Keratinocyte (primary cell): ENCODE results near the gene MAP6D1. TPM values are rescaled to one million over a fixed set of nuclear protein-coding genes. Genes with fewer than 3 reads are reported as not detected.

Experiments
- DNase-seq: peaks from one replicate; pipeline ENCODE4 v3.0.0-alpha.2; 2011; ENCODE audit warnings: low read depth, missing footprints, low spot score
- FAIRE-seq: peaks from 2 replicates; lab custom pipeline; 2011; peaks lifted over from hg19 to GRCh38; lab: Jason Lieb, UNC
- H2AFZ ChIP-seq: 2 replicates; pipeline ENCODE4 v1.6.0; 2012; ENCODE audit warnings: low read length, control low read depth, inconsistent platforms; ENCODE audit not compliant: control insufficient read depth
- H3K27ac ChIP-seq: 2 replicates; pipeline ENCODE4 v1.5.1; 2011; ENCODE audit warnings: low read length; ENCODE audit not compliant: control insufficient read depth, insufficient read depth
- H3K27me3 ChIP-seq: 3 replicates; pipeline ENCODE4 v1.6.0; 2011; ENCODE audit warnings: low read length; ENCODE audit not compliant: control insufficient read depth, insufficient read depth; ENCODE audit errors: extremely low read depth
- H3K36me3 ChIP-seq, 2 experiments: 2 replicates in 1 of 2; 3 replicates in 1 of 2; pipeline ENCODE4 v1.5.1; 2011; ENCODE audit warnings: low read length in 2 of 2, mild to moderate bottlenecking in 1 of 2; ENCODE audit not compliant: control insufficient read depth in 2 of 2, insufficient read depth in 2 of 2; ENCODE audit errors: extremely low read depth in 1 of 2
- H3K4me1 ChIP-seq: 3 replicates; pipeline ENCODE4 v1.5.1; 2011; ENCODE audit warnings: low read length; ENCODE audit not compliant: control insufficient read depth, insufficient read depth; ENCODE audit errors: extremely low read depth
- H3K4me2 ChIP-seq: 3 replicates; pipeline ENCODE4 v1.6.0; 2011; ENCODE audit warnings: low read depth, low read length; ENCODE audit not compliant: control insufficient read depth, insufficient read depth; ENCODE audit errors: extremely low read depth
- H3K4me3 ChIP-seq, 3 experiments: fragments of 200-600 bp in 1 of 3; sonication (generic) in 1 of 3; 2 replicates in 2 of 3; 3 replicates in 1 of 3; pipeline ENCODE4 v1.5.1; 2011 to 2016; ENCODE audit warnings: low read length in 3 of 3, mild to moderate bottlenecking in 3 of 3, control low read depth in 2 of 3, inconsistent platforms in 1 of 3, low read depth in 1 of 3, mixed read lengths in 1 of 3, mixed run types in 1 of 3, moderate library complexity in 1 of 3; ENCODE audit not compliant: control insufficient read depth in 2 of 3, insufficient read depth in 2 of 3; ENCODE audit errors: extremely low read depth in 1 of 3
- H3K79me2 ChIP-seq: 2 replicates; pipeline ENCODE4 v1.6.0; 2012; ENCODE audit warnings: low read length; ENCODE audit not compliant: control insufficient read depth, insufficient read depth
- H3K9ac ChIP-seq: 3 replicates; pipeline ENCODE4 v1.6.0; 2011; ENCODE audit warnings: low read length; ENCODE audit not compliant: control insufficient read depth, insufficient read depth; ENCODE audit errors: extremely low read depth
- H3K9me1 ChIP-seq: 3 replicates; pipeline ENCODE4 v1.6.0; 2011; ENCODE audit warnings: low read length; ENCODE audit not compliant: control insufficient read depth, insufficient read depth; ENCODE audit errors: extremely low read depth
- H3K9me3 ChIP-seq: 2 replicates; pipeline ENCODE4 v1.5.1; 2012; ENCODE audit warnings: low read depth, low read length; ENCODE audit not compliant: control insufficient read depth
- H4K20me1 ChIP-seq: 3 replicates; pipeline ENCODE4 v1.6.0; 2011; ENCODE audit warnings: low read length; ENCODE audit not compliant: control insufficient read depth, insufficient read depth; ENCODE audit errors: extremely low read depth
- EZH2 ChIP-seq: IDR thresholded peaks from one replicate; pipeline ENCODE4 v1.6.1; 2012; ENCODE audit warnings: inconsistent platforms, mild to moderate bottlenecking, low read length, moderate library complexity
- dilution Hi-C: fragments of 300-500 bp; cut with MboI; formaldehyde crosslinking; loops from one replicate; pipeline ENCODE4 v1.7.0; 2020; ENCODE audit warnings: low sequenced_read_pairs; ENCODE audit not compliant: extremely low pct_ligation_motif_present
- polyA plus RNA-seq, 5 experiments: library from polyadenylated mRNA; depleted of rRNA in 3 of 5; stranded (reverse) in 3 of 5; stranded (forward) in 1 of 5; unstranded in 1 of 5; fragments of >200 nt; gene quantifications; 1 replicate in 1 of 5; 2 replicates in 3 of 5; 3 replicates in 1 of 5; pipeline versions ENCODE4 v1.2.1 to v1.2.3, GENCODE V29; 2011 to 2012; ENCODE audit warnings: missing spikeins in 2 of 5, low read depth in 1 of 5, low replicate concordance in 1 of 5
- TF ChIP-seq, protein P1 (sequence below), 3 experiments: IDR thresholded peaks in 1 of 3; conservative IDR thresholded peaks in 1 of 3; optimal IDR thresholded peaks in 1 of 3; 2 replicates in 2 of 3; 3 replicates in 1 of 3; pipeline versions ENCODE3 to v1.5.1; 2011; ENCODE audit warnings: low read length in 3 of 3, mild to moderate bottlenecking in 3 of 3, moderate library complexity in 2 of 3, control low read depth in 1 of 3, inconsistent platforms in 1 of 3; ENCODE audit not compliant: insufficient read depth in 2 of 3; ENCODE audit errors: extremely low read depth in 1 of 3

The MAP6D1 gene
- polyA plus RNA-seq, 1 donor (not counting 4 experiments of a cell fraction or from before 2014, with no cell fraction given), result 1.4 TPM

DNA sequence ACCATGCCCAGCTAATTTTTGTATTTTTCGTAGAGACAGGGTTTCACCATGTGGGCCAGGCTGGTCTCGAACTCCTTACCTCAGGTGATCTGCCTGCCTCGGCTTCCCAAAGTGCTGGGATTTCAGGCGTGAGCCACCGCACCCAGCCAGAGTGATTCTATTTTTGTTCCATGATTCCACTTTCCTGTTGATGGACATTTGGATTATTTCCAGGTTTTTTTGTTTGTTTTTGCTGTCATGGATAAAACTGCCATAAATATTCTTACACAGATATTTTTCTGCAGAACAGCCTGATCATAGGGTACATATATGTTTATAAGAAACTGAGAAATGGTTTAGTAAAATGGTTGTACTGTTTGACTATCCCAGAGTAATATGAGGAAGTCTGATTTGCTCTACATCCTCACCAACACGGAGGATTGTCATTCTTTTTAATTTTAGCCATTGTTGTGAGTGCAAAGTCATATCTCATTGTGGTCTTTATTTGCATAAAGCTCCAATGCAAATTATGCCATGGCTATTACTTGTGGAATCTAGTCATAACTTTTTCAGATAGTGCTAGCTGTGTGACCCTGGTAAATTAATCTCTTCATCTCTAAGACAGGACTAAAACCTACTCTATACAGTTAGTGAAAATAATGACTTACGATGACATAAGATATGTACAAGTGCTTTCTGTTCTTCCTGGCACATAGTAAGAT is 42.7 kb downstream of the MAP6D1 start:
- H3K36me3 ChIP-seq, result peaks cover 14 to 31% of the 10 kb centered on the region in 2 experiments
- no peaks in the 10 kb centered on the region for H3K79me2 ChIP-seq
- no peaks in the 10 kb centered on the region for H3K4me1 ChIP-seq
- no peaks in the 10 kb centered on the region for H3K9me3 ChIP-seq
- no peaks in the 10 kb centered on the region for H3K27me3 ChIP-seq
- FAIRE-seq, result no peak
- no peaks in the 10 kb centered on the region for H4K20me1 ChIP-seq
- H3K27ac ChIP-seq, result no peak overlapping the region
- H3K9ac ChIP-seq, result no peak overlapping the region
- no peak for DNase-seq
- no peak overlapping the region for H3K4me2 ChIP-seq
- H3K9me1 ChIP-seq, result no peaks in the 10 kb centered on the region
- H3K4me3 ChIP-seq, result no peak overlapping the region
- no peak overlapping the region for H2AFZ ChIP-seq
- dilution Hi-C loops, result no loop called here
- TF ChIP-seq, protein P1, sequence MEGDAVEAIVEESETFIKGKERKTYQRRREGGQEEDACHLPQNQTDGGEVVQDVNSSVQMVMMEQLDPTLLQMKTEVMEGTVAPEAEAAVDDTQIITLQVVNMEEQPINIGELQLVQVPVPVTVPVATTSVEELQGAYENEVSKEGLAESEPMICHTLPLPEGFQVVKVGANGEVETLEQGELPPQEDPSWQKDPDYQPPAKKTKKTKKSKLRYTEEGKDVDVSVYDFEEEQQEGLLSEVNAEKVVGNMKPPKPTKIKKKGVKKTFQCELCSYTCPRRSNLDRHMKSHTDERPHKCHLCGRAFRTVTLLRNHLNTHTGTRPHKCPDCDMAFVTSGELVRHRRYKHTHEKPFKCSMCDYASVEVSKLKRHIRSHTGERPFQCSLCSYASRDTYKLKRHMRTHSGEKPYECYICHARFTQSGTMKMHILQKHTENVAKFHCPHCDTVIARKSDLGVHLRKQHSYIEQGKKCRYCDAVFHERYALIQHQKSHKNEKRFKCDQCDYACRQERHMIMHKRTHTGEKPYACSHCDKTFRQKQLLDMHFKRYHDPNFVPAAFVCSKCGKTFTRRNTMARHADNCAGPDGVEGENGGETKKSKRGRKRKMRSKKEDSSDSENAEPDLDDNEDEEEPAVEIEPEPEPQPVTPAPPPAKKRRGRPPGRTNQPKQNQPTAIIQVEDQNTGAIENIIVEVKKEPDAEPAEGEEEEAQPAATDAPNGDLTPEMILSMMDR (optimal IDR thresholded peaks at IDR 0.05 in 1 of 3, IDR thresholded peaks at IDR 0.05 in 1 of 3, conservative IDR thresholded peaks at IDR 0.05 in 1 of 3; ENCODE audit: extremely low read depth in 1 of 3, insufficient read depth in 2 of 3, low read length in 3 of 3), result no peak
- no peak for TF ChIP-seq EZH2

DNA sequence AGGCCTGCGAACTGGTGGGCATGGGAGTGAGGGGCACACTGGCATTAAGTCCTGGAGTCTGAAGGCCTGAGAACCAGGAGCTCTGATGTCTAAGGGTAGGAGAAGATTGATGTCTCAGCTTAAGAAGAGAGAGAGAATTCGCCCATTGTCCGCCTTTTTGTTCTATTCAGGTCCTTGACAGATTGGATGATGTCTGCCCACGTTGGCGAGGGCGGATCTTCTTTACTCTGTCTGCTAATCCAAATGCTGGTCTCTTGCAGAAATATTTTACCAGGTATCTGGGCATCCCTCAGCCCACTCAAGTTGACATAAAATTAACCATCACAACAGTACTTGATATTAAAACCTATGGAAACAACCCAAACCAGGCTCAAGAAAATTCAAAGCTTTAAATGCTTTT is 44.1 kb downstream of the MAP6D1 start:
- FAIRE-seq (no peak), DNase-seq (no peak)
- Histone ChIP-seq H3K9me3 (no peaks in the 10 kb centered on the region), H3K27ac (no peak overlapping the region), H3K36me3 (peaks cover 20 to 26% of the 10 kb centered on the region in 2 experiments), H2AFZ (no peak overlapping the region), H3K9ac (no peak overlapping the region), H3K4me2 (no peak overlapping the region), H3K4me3 (no peak overlapping the region), H3K9me1 (no peaks in the 10 kb centered on the region), H3K4me1 (no peaks in the 10 kb centered on the region), H4K20me1 (no peaks in the 10 kb centered on the region), H3K27me3 (no peaks in the 10 kb centered on the region), H3K79me2 (no peaks in the 10 kb centered on the region)
- TF ChIP-seq, protein P1 (optimal IDR thresholded peaks at IDR 0.05 in 1 of 3, IDR thresholded peaks at IDR 0.05 in 1 of 3, conservative IDR thresholded peaks at IDR 0.05 in 1 of 3; ENCODE audit: extremely low read depth in 1 of 3, insufficient read depth in 2 of 3, low read length in 3 of 3), result no peak
- no peak for TF ChIP-seq EZH2
- dilution Hi-C loops, result no loop called here
